Activated T-cell treated with anti-CD3 and anti-CD28 coated beads, Interleukin-2, amount 50 U/mL, for 72 hours (primary cell): ENCODE data around the gene GNAI3. TPM values are rescaled to one million over a fixed set of nuclear protein-coding genes. Genes with fewer than 3 reads are reported as not detected.

Experiments
- ATAC-seq, 2 donors: fragments of 150-1000 bp; cut with Tn5 transposase; replicated peaks in 1 of 2; 2 replicates each; pipeline ENCODE4 v1.10.0; 2021; ENCODE audit warnings: moderate library complexity in 2 of 2, mild to moderate bottlenecking in 1 of 2
- DNase-seq, 2 donors: peaks; one replicate each; pipeline ENCODE4 v3.0.0; 2021 to 2022; ENCODE audit warnings: mixed read lengths in 1 of 2
- H3K27ac Mint-ChIP-seq: one replicate; pipeline ENCODE4 v1.8.0; 2022; ENCODE audit warnings: mild to moderate bottlenecking, moderate library complexity, mixed read lengths
- H3K27me3 Mint-ChIP-seq: one replicate; pipeline ENCODE4 v1.8.0; 2022; ENCODE audit warnings: low read depth, mixed read lengths
- H3K36me3 Mint-ChIP-seq, 2 donors: one replicate each; pipeline ENCODE4 v1.8.0; 2022; ENCODE audit warnings: mixed read lengths in 2 of 2, mild to moderate bottlenecking in 1 of 2; ENCODE audit not compliant: insufficient read depth in 2 of 2
- H3K4me1 Mint-ChIP-seq: one replicate; pipeline ENCODE4 v1.8.0; 2022; ENCODE audit warnings: low read depth, mixed read lengths
- H3K4me3 Mint-ChIP-seq, 2 donors: one replicate each; pipeline ENCODE4 v1.8.0; 2022; ENCODE audit warnings: mild to moderate bottlenecking in 2 of 2, mixed read lengths in 2 of 2, moderate library complexity in 2 of 2
- H3K9me3 Mint-ChIP-seq, 2 donors: one replicate each; pipeline ENCODE4 v1.8.0; 2022; ENCODE audit warnings: mixed read lengths in 2 of 2
- total RNA-seq, 2 donors: library from RNA; stranded (reverse); gene quantifications; one replicate each; pipeline ENCODE4 v1.2.3, GENCODE V29; 2022

Gene GNAI3
- total RNA-seq, 2 donors from 2014 or later, result 8.9 to 10.1 TPM

GRCh38 chr1:109513110-109513710 lies 35.2 kb upstream of the GNAI3 start:
- no peak for DNase-seq
- no peak for ATAC-seq
- H3K4me1 Mint-ChIP-seq, result peaks cover 27% of the 10 kb centered on the region
- H3K4me3 Mint-ChIP-seq, result no peak overlapping the region
- H3K27me3 Mint-ChIP-seq, result no peaks in the 10 kb centered on the region
- no peaks in the 10 kb centered on the region for H3K9me3 Mint-ChIP-seq
- H3K36me3 Mint-ChIP-seq, result no peaks in the 10 kb centered on the region
- H3K27ac Mint-ChIP-seq, result no peak overlapping the region

- no peak for ATAC-seq
- Mint-ChIP-seq H3K36me3 (no peaks in the 10 kb centered on the region), H3K27ac (no peak overlapping the region), H3K4me1 (peaks cover 16% of the 10 kb centered on the region), H3K9me3 (no peaks in the 10 kb centered on the region), H3K27me3 (no peaks in the 10 kb centered on the region), H3K4me3 (no peak overlapping the region)
- no peak for DNase-seq
Measured at GRCh38 chr1:109514846-109515245, 33.6 kb upstream of the GNAI3 start.

GRCh38 chr1:109516872-109517271 lies 31.5 kb upstream of the GNAI3 start:
- DNase-seq (no peak), ATAC-seq (no peak)
- H3K4me1 Mint-ChIP-seq, result no peaks in the 10 kb centered on the region
- H3K27me3 Mint-ChIP-seq, result no peaks in the 10 kb centered on the region
- H3K36me3 Mint-ChIP-seq, result no peaks in the 10 kb centered on the region
- H3K27ac Mint-ChIP-seq, result no peak overlapping the region
- no peaks in the 10 kb centered on the region for H3K9me3 Mint-ChIP-seq
- no peak overlapping the region for H3K4me3 Mint-ChIP-seq

GRCh38 chr1:109517337-109517736 lies 31.1 kb upstream of the GNAI3 start:
- no peaks in the 10 kb centered on the region for H3K9me3 Mint-ChIP-seq
- ATAC-seq (no peak), DNase-seq (no peak)
- H3K4me3 Mint-ChIP-seq, result no peak overlapping the region
- H3K27me3 Mint-ChIP-seq, result no peaks in the 10 kb centered on the region
- no peaks in the 10 kb centered on the region for H3K36me3 Mint-ChIP-seq
- H3K4me1 Mint-ChIP-seq, result no peaks in the 10 kb centered on the region
- H3K27ac Mint-ChIP-seq, result no peak overlapping the region

GRCh38 chr1:109521002-109521951 lies 27.1 kb upstream of the GNAI3 start:
- Mint-ChIP-seq H3K27ac (no peak overlapping the region), H3K4me1 (no peaks in the 10 kb centered on the region), H3K27me3 (no peaks in the 10 kb centered on the region), H3K36me3 (no peaks in the 10 kb centered on the region), H3K9me3 (no peaks in the 10 kb centered on the region), H3K4me3 (no peak overlapping the region)
- no peak for ATAC-seq
- no peak for DNase-seq

- H3K27ac Mint-ChIP-seq, result no peak overlapping the region
- no peaks in the 10 kb centered on the region for H3K9me3 Mint-ChIP-seq
- H3K4me1 Mint-ChIP-seq, result no peaks in the 10 kb centered on the region
- H3K4me3 Mint-ChIP-seq, result no peak overlapping the region
- no peaks in the 10 kb centered on the region for H3K36me3 Mint-ChIP-seq
- no peak for DNase-seq
- ATAC-seq, result no peak
- H3K27me3 Mint-ChIP-seq, result no peaks in the 10 kb centered on the region
Measured at GRCh38 chr1:109522026-109522425, 26.4 kb upstream of the GNAI3 start.

- Mint-ChIP-seq H3K27ac (no peak overlapping the region), H3K36me3 (no peaks in the 10 kb centered on the region), H3K4me3 (no peak overlapping the region), H3K9me3 (no peaks in the 10 kb centered on the region), H3K4me1 (no peaks in the 10 kb centered on the region), H3K27me3 (no peaks in the 10 kb centered on the region)
- ATAC-seq (no peak), DNase-seq (no peak)
Measured at GRCh38 chr1:109523706-109524105, 24.7 kb upstream of the GNAI3 start.

GRCh38 chr1:109527098-109527811 lies 21.2 kb upstream of the GNAI3 start:
- Mint-ChIP-seq H3K36me3 (no peaks in the 10 kb centered on the region), H3K4me3 (no peak overlapping the region), H3K9me3 (no peaks in the 10 kb centered on the region), H3K27me3 (no peaks in the 10 kb centered on the region), H3K4me1 (peaks cover 18% of the 10 kb centered on the region), H3K27ac (no peak overlapping the region)
- DNase-seq (no peak), ATAC-seq (no peak)

- no peak overlapping the region for H3K4me3 Mint-ChIP-seq
- H3K27me3 Mint-ChIP-seq, result no peaks in the 10 kb centered on the region
- H3K36me3 Mint-ChIP-seq, result no peaks in the 10 kb centered on the region
- peaks cover 24% of the 10 kb centered on the region for H3K4me1 Mint-ChIP-seq
- no peaks in the 10 kb centered on the region for H3K9me3 Mint-ChIP-seq
- DNase-seq, result no peak
- H3K27ac Mint-ChIP-seq, result no peak overlapping the region
- ATAC-seq, result no peak
Measured at GRCh38 chr1:109527846-109528695, 20.3 kb upstream of the GNAI3 start.

- Mint-ChIP-seq H3K27ac (no peak overlapping the region), H3K36me3 (no peaks in the 10 kb centered on the region), H3K4me1 (peaks cover 24% of the 10 kb centered on the region), H3K9me3 (no peaks in the 10 kb centered on the region), H3K4me3 (no peak overlapping the region), H3K27me3 (no peaks in the 10 kb centered on the region)
- ATAC-seq, result no peak
- no peak for DNase-seq
Measured at GRCh38 chr1:109528712-109529111, 19.7 kb upstream of the GNAI3 start.

- Mint-ChIP-seq H3K27ac (no peak overlapping the region), H3K9me3 (no peaks in the 10 kb centered on the region), H3K27me3 (no peaks in the 10 kb centered on the region), H3K4me3 (no peak overlapping the region), H3K4me1 (peaks cover 24% of the 10 kb centered on the region), H3K36me3 (no peaks in the 10 kb centered on the region)
- DNase-seq (no peak), ATAC-seq (no peak)
Measured at GRCh38 chr1:109529881-109530456, 18.4 kb upstream of the GNAI3 start.

GRCh38 chr1:109530457-109531087 lies 17.8 kb upstream of the GNAI3 start:
- no peaks in the 10 kb centered on the region for H3K27me3 Mint-ChIP-seq
- H3K9me3 Mint-ChIP-seq, result no peaks in the 10 kb centered on the region
- H3K27ac Mint-ChIP-seq, result no peak overlapping the region
- no peaks in the 10 kb centered on the region for H3K36me3 Mint-ChIP-seq
- peaks cover 24% of the 10 kb centered on the region for H3K4me1 Mint-ChIP-seq
- no peak for DNase-seq
- peak overlapping the region in 1 of 2 donors; percentile 2 for H3K4me3 Mint-ChIP-seq
- no peak for ATAC-seq
